Transverse colon (tissue), 4 donors: Measurements from ENCODE around the gene MDGA2.

Experiments used
- POLR2A ChIP-seq: fragments of 450-650 bp; IDR thresholded peaks from one replicate; pipeline ENCODE4 v1.6.1; 2016; ENCODE audit warnings: antibody characterized with exemption, mild to moderate bottlenecking, moderate library complexity
- POLR2AphosphoS5 ChIP-seq, 3 donors: sonication (generic); formaldehyde crosslinking; IDR thresholded peaks; one replicate each; pipeline ENCODE4 v1.6.1; 2016; ENCODE audit warnings: antibody characterized with exemption in 3 of 3
- TF ChIP-seq, protein P1 (sequence below), 5 experiments: fragments of 200-600 bp in 3 of 5; fragments of 450-650 bp in 2 of 5; sonication (generic) in 3 of 5; IDR thresholded peaks; 1 replicate in 2 of 5; 2 replicates in 3 of 5; pipeline ENCODE4 v1.5.1; 2016 to 2017; ENCODE audit warnings: antibody characterized with exemption in 5 of 5, inconsistent platforms in 3 of 5, mild to moderate bottlenecking in 2 of 5, moderate library complexity in 1 of 5

GRCh38 chr14:47226877-47227520, 448.4 kb downstream of the MDGA2 start:
- TF ChIP-seq, protein P1, sequence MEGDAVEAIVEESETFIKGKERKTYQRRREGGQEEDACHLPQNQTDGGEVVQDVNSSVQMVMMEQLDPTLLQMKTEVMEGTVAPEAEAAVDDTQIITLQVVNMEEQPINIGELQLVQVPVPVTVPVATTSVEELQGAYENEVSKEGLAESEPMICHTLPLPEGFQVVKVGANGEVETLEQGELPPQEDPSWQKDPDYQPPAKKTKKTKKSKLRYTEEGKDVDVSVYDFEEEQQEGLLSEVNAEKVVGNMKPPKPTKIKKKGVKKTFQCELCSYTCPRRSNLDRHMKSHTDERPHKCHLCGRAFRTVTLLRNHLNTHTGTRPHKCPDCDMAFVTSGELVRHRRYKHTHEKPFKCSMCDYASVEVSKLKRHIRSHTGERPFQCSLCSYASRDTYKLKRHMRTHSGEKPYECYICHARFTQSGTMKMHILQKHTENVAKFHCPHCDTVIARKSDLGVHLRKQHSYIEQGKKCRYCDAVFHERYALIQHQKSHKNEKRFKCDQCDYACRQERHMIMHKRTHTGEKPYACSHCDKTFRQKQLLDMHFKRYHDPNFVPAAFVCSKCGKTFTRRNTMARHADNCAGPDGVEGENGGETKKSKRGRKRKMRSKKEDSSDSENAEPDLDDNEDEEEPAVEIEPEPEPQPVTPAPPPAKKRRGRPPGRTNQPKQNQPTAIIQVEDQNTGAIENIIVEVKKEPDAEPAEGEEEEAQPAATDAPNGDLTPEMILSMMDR (IDR thresholded peaks at IDR 0.05): no peak
- TF ChIP-seq POLR2AphosphoS5 (IDR thresholded peaks at IDR 0.05) (no peak), POLR2A (no peak)
